Mucosa of rectum (tissue), 2 donors: Measurements from ENCODE around the gene FAM131C.
"Not testable (repeated sequence)": the region's sequence is repeated elsewhere in the genome, so short reads cannot be mapped to it uniquely, and the experiment has no call there.

Experiments used
- H3K27ac ChIP-seq, 2 donors: one replicate each; pipeline ENCODE4 v1.7.0; 2013; ENCODE audit warnings: inconsistent platforms in 2 of 2, low read depth in 2 of 2, low read length in 2 of 2
- H3K27me3 ChIP-seq, 2 donors: one replicate each; pipeline ENCODE4 v1.7.0; 2013; ENCODE audit warnings: low read length in 2 of 2; ENCODE audit not compliant: control insufficient read depth in 2 of 2, insufficient read depth in 2 of 2
- H3K36me3 ChIP-seq, 2 donors: one replicate each; pipeline ENCODE4 v1.7.0; 2013; ENCODE audit warnings: low read length in 2 of 2; ENCODE audit not compliant: control insufficient read depth in 2 of 2, insufficient read depth in 2 of 2
- H3K4me1 ChIP-seq, 2 donors: one replicate each; pipeline ENCODE4 v1.7.0; 2013; ENCODE audit warnings: low read length in 2 of 2, mild to moderate bottlenecking in 1 of 2; ENCODE audit not compliant: control insufficient read depth in 2 of 2, insufficient read depth in 2 of 2
- H3K4me3 ChIP-seq, 2 donors: one replicate each; pipeline ENCODE4 v1.7.0; 2013; ENCODE audit warnings: low read length in 2 of 2
- H3K9ac ChIP-seq, 2 donors: one replicate each; pipeline ENCODE4 v1.7.0; 2013; ENCODE audit warnings: low read length in 2 of 2, low read depth in 1 of 2, mild to moderate bottlenecking in 1 of 2
- H3K9me3 ChIP-seq, 2 donors: one replicate each; pipeline ENCODE4 v1.7.0; 2013; ENCODE audit warnings: low read length in 2 of 2; ENCODE audit not compliant: control insufficient read depth in 2 of 2
- donor health status: healthy.
- donor health status: Normal muscosa, but diverticular disease.

FAM131C gene

GRCh38 chr1:16026302-16026701 is 47.1 kb downstream of the FAM131C start:
- H3K36me3 ChIP-seq, H3K9ac ChIP-seq, H3K4me1 ChIP-seq, H3K27ac ChIP-seq, H3K4me3 ChIP-seq, H3K9me3 ChIP-seq: not testable (repeated sequence)
- peaks cover 0 to 36% of the 10 kb centered on the region in 2 donors for H3K27me3 ChIP-seq

DNA sequence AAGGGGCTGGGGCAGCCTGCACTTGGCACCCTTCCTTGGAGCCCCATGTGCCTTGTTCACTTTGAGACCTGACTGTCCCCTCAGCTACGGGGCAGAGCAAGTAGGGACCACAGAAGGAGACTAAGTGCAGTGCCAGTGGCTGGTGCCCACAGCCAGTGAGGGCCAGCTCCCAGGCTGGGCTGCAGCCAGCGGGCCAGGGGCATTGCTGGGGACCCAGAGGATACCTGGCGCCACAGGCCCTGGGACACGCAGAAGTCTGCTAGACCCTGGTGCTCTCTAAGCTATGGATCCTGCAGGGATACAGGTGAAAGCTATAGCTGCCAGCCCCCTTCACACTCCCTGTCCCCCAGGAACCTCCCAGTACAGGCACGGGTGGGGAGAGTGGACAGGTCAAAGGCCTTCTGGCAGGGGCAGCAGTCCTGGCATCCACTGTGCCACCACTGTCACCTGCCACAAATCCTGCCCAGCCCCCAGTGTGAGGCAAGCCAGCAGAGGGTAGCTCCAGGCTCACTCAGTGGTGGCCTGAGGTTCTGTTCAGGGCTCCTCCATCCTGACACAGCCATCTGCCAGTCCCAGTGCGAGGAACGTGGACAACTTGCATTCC is 50.3 kb downstream of the FAM131C start:
- Histone ChIP-seq H3K36me3 (no peaks in the 10 kb centered on the region), H3K27me3 (peaks cover 0 to 27% of the 10 kb centered on the region in 2 donors), H3K27ac (no peak overlapping the region), H3K4me3 (no peak overlapping the region), H3K9me3 (no peaks in the 10 kb centered on the region), H3K9ac (no peak overlapping the region), H3K4me1 (peaks cover 4 to 8% of the 10 kb centered on the region in 2 donors)

DNA sequence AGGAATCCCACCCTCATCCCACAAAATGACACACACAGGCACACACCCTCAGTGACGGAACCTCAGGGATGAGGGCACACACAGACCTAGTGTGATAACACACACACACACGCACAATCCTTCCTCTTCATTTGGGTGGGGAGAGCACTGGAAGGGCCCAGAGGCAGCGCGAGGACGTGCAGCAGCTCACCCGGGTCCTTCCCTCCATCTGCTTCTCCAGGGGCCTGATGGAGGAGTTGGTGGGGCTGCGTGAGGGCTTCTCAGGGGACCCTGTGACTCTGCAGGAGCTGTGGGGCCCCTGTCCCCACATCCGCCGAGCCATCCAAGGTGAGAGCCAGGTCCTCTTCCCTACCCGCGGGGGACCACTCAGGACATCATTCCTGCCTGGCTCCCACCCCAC is 51.1 kb downstream of the FAM131C start:
- Histone ChIP-seq H3K4me1 (peaks cover 7 to 10% of the 10 kb centered on the region in 2 donors), H3K27ac (no peak overlapping the region), H3K36me3 (no peaks in the 10 kb centered on the region), H3K4me3 (no peak overlapping the region), H3K27me3 (peaks cover 0 to 26% of the 10 kb centered on the region in 2 donors), H3K9me3 (no peaks in the 10 kb centered on the region), H3K9ac (no peak overlapping the region)

- H3K27ac ChIP-seq, result no peak within 1 kb of the TSS
- no peaks in the 10 kb centered on the region for H3K9me3 ChIP-seq
- H3K4me1 ChIP-seq, result peaks cover 8 to 10% of the 10 kb centered on the region in 2 donors
- no peaks in the 10 kb centered on the region for H3K36me3 ChIP-seq
- no peak within 1 kb of the TSS for H3K4me3 ChIP-seq
- H3K27me3 ChIP-seq, result peaks cover 0 to 26% of the 10 kb centered on the region in 2 donors
- H3K9ac ChIP-seq, result no peak within 1 kb of the TSS
Observed at GRCh38 chr1:16021681-16022080, 51.8 kb downstream of the FAM131C start, which contains the start of gene CLCNKA. Gene CLCNKA (plus strand): TSS chr1:16022036. CDS start chr1:16022620, 584 bp downstream.

- not testable (repeated sequence) for H3K36me3 ChIP-seq, H3K9me3 ChIP-seq, H3K4me3 ChIP-seq, H3K27ac ChIP-seq, H3K9ac ChIP-seq
- Histone ChIP-seq H3K4me1 (peaks cover 8 to 10% of the 10 kb centered on the region in 2 donors), H3K27me3 (peaks cover 0 to 26% of the 10 kb centered on the region in 2 donors)
Observed at GRCh38 chr1:16020878-16021277, 52.6 kb downstream of the FAM131C start.

DNA sequence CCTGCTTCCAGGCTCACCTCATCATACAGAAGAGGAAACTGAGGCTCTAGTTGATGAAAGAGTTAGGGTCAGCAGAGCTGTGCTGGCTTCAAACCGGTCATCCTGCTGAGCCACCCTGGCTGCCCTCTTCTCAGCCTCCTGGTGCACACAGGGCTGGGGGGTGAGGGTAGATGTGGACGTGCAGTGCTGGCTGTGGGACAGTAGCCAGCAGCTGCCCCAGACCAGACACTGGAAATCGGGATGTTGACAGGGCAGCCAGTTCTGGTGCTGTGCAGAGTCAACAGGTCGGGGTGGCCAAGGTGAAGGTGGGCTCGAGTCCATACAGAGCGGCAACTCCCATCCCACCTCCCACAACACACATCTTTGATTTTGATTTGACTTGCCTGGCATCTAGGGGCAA is 53.1 kb downstream of the FAM131C start:
- Histone ChIP-seq H3K27ac (no peak overlapping the region), H3K9me3 (no peaks in the 10 kb centered on the region), H3K36me3 (no peaks in the 10 kb centered on the region), H3K4me1 (peaks cover 8 to 10% of the 10 kb centered on the region in 2 donors), H3K4me3 (no peak overlapping the region), H3K27me3 (peaks cover 0 to 26% of the 10 kb centered on the region in 2 donors), H3K9ac (no peak overlapping the region)

DNA sequence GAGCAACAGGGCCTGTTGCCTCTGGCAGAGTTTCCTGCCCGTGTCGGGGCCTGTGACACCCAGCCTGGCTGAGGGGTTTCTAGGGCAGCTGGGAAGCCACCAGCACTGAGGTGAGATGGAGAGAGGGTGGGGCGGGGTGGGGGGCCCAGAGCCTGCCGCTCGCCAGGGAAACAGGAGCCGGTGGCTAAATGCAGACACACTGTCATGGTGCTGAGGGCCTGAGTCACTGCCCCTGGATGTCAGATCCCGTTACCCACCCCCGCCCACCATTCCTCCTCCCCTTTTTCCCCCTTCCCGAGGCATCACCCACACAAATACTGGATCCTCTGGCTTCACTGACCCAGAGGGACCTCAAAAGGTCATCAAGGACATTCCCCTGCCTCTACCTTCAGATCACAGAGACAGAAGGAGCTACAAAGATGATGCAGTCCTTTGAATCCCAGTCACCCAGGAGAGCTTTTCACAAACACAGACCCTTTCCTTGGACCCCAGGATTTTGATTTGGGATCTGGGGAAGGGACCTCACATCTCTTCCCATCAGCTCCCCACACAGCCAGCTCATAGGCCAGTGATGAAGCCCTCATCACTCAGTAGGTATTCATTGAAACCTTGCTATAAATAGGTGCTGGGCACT is 53.7 kb downstream of the FAM131C start:
- Histone ChIP-seq H3K36me3 (no peaks in the 10 kb centered on the region), H3K27ac (peak overlapping the region in 1 of 2 donors; percentile 76), H3K27me3 (peaks cover 0 to 21% of the 10 kb centered on the region in 2 donors), H3K4me3 (no peak overlapping the region), H3K4me1 (peaks cover 10% of the 10 kb centered on the region in 2 donors), H3K9me3 (no peaks in the 10 kb centered on the region), H3K9ac (no peak overlapping the region)

GRCh38 chr1:16018749-16019643 is 54.5 kb downstream of the FAM131C start:
- Histone ChIP-seq H3K4me1 (peaks cover 10 to 12% of the 10 kb centered on the region in 2 donors), H3K9ac (peak overlapping the region in 1 of 2 donors; percentile 6), H3K4me3 (no peak overlapping the region), H3K9me3 (no peaks in the 10 kb centered on the region), H3K36me3 (no peaks in the 10 kb centered on the region), H3K27me3 (peaks cover 0 to 19% of the 10 kb centered on the region in 2 donors), H3K27ac (peak overlapping the region; percentile 65 to 76)

DNA sequence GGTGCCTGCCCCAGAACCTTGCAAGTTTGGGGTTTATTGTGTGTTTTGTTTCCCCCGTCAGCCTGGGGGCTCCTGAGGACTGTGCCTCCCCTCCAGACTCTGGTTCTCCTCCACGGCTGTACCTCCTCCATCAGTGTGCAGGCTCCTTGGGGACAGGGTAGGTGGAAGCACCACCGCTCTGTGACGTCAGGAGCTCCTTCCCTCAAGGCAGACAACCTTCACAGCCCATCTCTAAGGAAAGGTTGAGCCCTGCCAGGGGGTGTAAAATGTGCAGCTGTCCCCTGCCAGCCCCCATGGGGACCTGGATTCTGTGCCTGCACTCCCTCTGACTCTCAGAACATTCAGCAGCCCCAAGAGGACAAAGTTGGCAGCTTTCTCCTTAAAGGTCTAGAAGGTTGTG is 55.1 kb downstream of the FAM131C start:
- peak overlapping the region; percentile 65 to 76 for H3K27ac ChIP-seq
- peaks cover 0 to 13% of the 10 kb centered on the region in 2 donors for H3K27me3 ChIP-seq
- no peak overlapping the region for H3K4me3 ChIP-seq
- H3K9me3 ChIP-seq, result no peaks in the 10 kb centered on the region
- no peaks in the 10 kb centered on the region for H3K36me3 ChIP-seq
- peak overlapping the region in 1 of 2 donors; percentile 36 for H3K9ac ChIP-seq
- peaks cover 10 to 19% of the 10 kb centered on the region in 2 donors for H3K4me1 ChIP-seq
